Activated T-cell treated with anti-CD3 and anti-CD28 coated beads, Interleukin-2, amount 50 U/mL, for 48 hours (primary cell): ENCODE data around the gene NKG7.

Source experiments
- DNase-seq, 2 experiments: peaks; one replicate each; pipeline ENCODE4 v3.0.0-alpha.2; 2020

Gene NKG7

DNA sequence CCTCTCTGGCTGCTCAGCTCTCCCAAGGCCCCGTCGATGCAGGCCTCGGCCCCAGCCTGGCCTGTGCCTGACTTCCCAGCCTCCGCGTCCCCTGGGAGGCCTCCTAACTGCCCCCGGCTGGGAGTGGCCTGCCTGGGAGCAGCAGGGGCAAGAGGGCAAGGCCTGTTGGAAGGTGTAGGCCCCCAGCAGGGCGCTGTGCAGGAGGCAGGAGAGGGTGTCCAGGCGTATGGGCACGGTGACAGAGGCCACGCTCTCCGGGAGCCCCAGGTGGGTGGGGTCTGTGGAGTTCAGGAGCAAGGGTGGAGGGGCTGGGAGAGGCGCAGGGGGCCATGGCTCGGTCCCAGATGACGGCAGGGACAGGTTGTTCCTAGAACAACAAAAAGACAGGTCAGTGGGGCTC, 16.7 kb upstream of the NKG7 start:
- DNase-seq, result no peak

DNA sequence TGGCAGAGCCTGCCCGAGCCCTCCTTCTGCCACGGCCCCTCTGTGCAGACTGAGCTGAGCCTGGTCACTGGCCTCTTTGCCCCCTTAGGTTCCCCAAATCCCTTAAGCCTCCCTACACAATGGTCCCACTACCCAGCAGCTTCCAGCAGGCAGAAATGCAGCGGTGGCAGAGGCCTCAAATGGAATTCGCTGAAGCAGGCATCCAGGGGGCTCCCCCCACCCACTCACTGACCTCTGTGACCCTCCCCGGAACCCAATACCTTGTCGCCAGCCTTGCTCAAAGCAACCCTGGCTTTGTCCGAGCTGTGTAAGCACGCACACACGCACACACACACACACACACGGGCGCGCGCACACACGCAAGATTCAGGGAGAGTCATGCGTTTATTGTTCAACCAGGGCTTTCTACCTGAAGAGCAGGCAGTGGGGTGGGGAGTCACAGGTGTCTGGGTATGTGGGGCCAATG, 15.5 kb upstream of the NKG7 start, which contains the start of gene LIM2:
TSS of gene LIM2 (minus strand) at position 51 of the 466 bp plus-strand sequence. CDS start 531 bp downstream, outside the sequence.
- DNase-seq, result peak in 1 of 2 experiments; percentile 24

DNA sequence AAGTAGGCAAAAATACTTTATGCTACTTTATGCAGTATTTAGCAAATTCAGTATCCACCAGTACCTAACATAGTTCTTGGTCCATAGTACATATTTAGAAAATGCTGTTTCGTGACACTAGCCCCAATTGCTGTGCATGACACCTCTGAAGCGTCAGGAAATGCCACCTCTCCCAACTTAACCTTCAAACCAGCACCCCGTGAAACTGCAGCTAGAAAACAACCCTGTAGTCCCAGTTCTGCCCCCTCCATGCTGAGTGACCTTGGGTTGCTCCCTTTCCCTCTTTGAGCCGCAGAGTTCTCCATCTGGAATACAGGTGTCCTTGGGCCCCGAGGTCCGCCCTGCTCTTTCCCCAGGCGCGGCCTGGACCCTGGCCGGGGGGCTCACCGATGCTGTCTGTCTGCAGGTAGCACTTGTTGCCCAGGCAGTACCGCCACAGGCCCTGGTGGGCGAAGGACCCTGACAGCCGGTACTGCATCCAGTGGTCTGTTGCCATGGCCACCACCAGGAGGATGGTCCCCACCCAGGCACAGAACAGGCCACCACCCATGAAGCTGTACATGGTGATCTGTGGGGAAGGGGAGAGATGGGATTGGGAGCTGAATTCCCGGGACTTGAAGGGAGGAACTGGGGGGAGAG, 14.5 kb upstream of the NKG7 start:
- DNase-seq, result peak in 1 of 2 experiments; percentile 13

DNA sequence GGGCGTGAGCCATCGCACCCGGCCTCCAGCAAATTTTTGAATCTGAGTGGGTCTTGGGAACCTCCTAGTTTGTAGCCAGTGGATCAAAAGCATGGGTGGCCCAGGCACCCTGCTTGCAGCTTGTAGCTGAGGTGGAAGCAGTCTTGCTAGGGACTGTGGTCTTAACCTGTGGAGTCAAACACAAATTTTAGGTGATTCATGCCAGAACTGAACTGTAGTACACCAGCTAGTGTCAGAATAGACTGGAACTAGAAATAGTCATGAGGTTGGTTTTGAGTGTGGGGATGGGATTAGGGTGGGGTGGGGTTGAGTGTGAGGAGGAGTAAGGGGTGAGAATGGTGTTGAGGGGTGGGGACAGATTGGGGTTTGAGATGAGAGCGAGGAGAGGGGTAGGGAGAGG, 9.6 kb upstream of the NKG7 start:
- DNase-seq, result no peak

DNA sequence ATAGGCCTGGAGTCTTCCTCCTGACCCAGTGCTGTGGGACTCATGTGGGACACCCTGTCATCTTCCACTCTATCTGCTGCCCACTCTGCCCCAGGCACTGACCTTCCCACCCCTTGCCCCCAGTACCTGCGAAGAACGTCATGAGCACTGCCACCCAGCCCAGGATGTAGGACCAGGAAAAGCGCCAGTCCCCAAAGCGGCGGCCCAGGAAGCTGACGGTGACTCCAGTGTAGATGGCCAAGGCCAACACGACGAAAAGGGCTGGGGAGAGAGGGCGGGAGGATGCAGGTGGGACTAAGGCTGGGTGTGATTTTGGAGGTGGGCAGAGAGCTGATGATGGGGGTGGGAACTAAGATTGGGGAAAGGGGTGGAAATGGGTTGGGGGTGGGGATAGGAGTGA, 7.9 kb upstream of the NKG7 start:
- DNase-seq, result no peak

DNA sequence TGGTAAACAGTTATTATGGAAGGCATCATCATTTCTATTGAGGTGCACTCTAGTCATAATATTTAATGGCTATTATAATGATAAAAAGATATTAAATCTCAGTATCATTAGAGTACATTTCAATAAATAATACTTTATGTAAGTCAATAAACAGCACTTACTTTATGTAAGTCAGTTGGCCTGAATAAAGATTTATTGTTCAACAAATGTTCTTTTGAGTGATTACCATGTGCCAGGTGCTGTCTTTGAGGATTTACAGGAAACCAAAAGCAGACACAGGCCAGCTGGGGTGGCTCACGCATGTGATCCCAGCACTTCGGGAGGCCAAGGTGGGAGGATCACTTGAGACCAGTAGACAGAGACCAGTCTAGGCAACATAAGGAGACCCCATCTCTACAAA, 5.0 kb upstream of the NKG7 start:
- DNase-seq, result no peak

DNA sequence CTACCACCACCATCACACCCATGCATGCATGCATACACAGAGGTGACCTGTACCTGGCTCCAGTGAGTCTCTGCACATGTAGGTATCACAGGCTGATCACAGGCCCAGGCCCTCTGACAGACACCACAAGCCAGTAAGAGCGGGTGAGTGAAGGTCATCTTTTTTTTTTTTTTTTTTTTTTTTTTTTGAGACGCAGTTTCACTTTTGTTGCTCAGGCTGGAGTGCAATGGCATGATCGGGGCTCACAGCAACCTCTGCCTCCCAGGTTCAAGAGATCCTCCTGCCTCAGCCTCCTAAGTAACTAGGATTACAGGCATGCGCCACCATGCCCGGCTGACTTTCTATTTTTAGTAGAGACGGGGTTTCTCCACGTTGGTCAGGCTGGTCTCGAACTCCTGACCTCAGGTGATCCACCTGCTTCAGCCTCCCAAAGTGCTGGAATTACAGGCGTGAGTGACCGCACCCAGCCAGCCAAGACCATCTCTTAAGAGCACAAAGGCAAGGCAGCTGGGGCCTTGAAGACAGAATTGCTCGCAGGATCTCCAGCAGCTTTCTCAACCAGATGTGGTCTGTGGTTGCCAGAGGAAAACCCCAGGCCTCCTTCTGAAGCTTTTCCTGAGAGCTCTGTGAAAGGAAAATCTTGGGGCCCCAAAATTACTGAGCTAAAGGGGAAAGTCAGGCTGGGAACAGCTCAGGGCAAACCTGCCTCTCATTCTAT, 3.2 kb upstream of the NKG7 start:
- DNase-seq, result peak; percentile 73 to 77

DNA sequence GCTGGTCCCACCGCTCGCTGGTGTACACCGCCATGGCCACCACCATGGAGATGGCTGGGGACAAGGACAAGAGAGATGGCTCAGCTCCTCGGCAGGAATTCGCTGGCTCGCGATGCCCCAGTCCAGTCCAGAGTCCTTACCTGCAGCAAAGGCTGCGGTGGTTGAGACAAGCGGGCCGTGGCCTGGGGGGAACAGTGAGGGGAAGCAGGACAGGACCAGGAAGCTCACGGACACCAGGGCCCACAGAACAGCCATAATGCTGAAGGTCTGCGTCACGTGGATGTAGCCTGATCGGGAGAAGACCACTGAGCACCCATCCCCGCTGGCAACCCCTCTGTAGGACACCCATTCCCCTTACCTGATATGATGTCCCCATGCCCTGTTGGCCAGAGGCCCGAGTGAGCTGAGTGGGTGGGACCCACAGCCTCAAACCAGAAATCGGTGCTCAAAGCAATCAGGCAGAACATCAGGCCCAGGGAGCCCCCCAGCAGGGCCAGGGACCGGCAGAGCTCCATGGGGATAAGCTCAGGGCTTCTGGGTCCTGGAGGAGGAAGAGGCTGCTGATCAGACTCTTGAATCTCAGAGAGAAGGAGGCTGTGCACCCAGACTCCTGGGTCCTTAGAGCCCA, 319 bp downstream of the NKG7 start:
- peak in 1 of 2 experiments; percentile 48 for DNase-seq

DNA sequence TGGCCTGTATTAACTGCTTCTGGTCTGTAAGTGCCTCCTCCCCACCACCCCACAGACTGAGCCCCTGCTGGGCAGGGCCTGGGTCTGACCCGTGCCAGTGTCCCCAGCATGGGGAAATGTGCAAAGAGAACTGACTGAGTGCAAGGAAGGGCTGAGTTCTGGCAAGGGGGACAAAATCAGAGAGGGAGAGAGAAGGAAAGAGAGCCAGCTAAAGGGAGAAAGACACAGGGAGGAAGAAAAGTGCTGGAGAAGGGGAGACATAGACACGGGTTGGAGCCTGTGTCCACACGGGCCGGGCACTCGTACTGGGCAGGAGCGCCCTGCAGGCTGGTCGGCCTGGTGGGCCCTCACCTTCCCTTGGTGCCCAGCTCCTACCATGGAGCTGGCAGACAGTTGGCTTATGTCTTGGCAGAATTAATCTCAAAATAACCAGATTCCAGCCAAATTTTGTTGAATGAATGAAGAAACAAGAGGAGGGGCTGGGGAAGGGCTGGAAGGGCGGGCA, 1.2 kb downstream of the NKG7 start:
- no peak for DNase-seq

DNA sequence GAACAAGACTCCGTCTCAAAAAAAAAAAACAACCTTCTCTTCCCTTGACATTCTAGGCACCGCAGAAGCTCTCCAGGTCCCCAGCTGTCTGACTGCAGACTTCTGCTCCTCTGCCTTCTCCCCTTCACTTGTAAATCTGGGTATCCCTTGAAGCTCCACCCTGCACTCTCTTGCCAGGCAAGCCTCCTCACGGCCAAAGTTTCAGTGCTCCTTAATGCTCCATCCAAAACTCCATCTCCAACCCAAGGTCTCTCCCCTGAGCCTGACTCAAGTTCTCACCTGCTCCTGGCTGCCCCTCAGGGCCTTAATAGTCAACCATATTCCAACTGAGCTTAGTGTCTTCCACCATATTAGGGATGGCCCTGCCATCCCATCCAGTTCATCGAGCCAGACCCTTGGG, 2.2 kb downstream of the NKG7 start:
- DNase-seq, result no peak

DNA sequence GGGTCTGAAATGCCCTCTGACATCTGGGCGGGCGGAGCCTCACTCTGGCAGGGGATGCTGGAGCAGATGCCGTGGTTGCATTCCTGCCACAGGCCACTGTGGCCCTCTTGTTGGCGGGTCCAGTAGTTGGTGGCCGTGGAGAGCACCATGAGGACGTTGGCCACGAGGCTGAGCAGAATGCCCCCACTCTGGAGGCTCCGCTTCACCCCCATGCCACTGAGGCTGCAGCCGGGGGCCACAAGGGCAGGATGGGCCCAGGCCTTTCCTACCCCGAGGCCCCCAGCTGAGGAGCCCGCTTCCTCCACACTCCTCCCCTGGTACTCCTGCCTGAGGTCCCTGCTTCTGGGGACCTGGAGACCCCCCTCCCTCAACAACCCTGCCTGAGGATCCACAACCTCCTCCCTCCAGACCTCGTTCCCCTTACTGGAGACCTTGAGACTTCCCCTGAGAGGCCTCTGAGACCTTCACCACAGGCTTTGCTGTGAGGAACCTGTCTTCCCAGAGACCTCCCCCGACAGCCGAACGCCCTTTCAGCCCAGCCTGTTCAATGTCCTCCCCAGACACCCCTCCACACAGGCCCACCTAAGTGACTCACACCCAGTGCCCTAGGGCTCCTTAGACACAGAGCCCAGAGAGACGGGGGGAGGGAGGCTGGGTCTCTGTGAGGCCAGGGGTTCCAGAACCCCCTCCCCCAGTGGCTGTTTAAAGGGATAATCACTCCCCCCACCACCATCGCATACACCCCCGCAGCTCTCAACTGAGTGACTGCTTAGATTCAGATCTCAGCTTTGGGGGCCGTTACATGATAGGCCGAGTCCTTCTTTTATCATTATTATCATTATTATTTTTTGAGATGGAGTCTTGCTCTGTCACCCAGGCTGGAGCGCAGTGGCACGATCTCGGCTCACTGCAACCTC, 3.8 kb downstream of the NKG7 start, which contains the start of gene CLDND2:
TSS of gene CLDND2 (minus strand) at position 638 of the 917 bp plus-strand sequence. CDS start at position 212, 426 bp downstream.
- peak; percentile 59 to 62 for DNase-seq

DNA sequence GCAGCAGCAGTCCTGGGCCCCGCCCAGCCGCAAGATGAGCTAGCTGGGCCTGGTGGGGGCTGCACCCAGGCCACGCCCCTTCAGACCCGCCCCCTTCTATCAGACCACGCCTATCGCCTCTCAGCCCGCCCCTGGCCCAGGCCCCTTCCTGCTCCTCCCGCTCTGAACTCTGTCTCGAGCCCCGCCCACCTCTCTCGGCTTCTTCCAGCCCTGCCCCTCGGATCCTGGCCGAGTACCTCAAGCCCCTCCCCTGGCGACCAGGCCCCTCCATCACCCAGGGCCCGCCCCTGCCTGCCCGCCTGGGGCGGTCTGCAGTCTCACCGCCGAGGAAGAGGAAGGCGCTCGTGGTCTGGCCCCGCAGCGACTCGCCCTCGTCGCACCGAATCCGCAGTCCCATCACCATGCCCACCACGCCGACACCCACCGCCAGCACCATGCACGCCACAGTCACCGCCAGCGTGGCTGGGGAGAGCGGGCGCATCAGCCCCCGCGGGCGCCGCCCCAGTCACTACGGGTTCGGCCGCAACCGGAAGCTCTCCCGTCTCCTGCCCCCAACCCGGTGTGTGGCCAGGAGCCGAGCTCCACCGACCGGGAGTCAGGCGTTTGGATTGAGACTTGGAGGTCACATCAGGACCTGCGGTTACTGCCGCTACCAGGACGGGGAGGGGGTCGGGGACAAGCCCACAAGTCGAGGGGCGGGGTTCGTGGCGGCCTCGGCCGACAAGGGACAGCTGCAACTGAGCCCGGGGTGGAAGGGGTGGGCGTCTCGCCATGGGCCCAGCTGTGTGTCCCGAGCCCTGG, 4.7 kb downstream of the NKG7 start:
- peak; percentile 99 to 100 for DNase-seq

DNA sequence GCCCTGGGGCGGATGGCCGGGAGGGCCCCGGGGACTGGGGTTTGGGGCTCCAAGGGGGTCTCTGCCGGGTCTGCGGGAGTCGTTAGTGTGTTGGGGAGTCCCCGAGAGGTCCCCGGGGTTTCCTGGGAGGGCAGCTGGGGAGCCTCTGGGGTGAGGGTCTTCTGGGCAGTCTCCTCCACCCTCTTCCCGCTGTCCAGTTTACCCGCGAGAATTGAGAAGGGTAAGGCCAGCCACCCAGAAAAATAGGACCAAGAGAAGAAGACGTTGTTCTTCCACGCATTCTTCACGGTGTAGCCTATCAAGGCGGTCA, 5.2 kb downstream of the NKG7 start:
- no peak for DNase-seq

DNA sequence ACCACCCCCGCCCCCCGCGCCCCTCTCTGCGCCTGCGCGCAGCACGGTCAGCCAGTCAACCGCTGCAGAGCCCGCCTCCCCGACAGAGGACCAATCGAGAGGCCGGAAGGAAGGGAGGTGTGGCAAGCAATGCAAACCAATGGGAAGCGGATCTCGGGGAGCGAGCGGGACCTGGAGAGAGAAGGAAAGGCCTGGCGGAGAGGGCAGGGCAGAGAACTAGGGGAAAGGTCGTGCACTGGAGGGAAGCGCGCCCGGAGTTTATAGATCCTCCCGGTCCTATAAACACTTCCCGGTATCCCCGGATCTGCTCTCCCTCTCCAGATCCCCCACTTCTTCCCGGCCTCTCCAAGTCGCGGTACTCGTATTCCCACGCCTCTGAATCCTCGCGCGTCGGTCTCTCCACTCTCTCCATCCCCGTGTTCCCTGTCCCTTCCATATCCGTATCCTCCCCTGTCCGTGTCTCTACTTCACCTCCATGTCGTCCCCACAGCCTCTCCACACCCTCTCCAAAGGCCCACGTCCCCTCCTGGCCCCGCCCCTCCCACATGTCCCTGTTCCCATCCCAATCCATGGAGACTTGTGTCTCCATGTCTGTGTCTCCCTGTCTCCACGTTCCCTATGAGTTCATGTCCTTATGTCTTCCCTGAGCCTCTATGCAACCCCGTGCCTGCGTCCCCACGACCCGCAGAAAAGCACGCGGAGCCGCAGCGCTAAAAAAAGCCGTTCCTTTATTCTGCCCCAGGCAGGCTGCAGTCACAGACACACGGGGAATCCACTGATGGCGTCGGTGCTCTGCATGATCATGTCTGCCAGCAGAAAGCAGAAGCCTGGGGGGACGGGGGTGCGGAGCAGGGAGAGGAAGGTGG, 5.8 kb downstream of the NKG7 start:
- DNase-seq, result peak; percentile 96

DNA sequence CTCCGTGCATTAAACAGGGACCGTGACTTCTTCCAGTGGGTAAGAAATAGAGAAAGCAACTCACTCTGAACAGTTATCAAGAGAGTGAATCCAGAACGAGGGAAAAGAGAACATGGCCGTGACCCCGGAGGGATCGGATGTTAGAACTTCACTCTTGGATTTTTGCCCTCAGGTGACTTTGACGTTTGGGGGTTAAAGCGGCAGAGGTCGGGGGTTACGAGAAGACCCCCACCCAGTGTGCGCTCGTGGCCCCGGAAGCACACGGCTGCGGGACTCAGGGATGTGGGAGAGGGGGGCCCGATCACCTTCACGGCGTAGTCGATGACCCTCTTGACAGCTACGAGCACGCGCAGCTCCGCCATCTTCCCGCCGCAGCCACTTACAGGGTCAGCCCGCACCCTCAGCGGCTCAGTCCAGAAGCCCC, 6.5 kb downstream of the NKG7 start, which contains the start of gene ETFB:
TSS of gene ETFB (minus strand) at position 424 of the 424 bp plus-strand sequence. CDS start at position 362, 62 bp downstream.
- DNase-seq, result peak; percentile 47 to 50

DNA sequence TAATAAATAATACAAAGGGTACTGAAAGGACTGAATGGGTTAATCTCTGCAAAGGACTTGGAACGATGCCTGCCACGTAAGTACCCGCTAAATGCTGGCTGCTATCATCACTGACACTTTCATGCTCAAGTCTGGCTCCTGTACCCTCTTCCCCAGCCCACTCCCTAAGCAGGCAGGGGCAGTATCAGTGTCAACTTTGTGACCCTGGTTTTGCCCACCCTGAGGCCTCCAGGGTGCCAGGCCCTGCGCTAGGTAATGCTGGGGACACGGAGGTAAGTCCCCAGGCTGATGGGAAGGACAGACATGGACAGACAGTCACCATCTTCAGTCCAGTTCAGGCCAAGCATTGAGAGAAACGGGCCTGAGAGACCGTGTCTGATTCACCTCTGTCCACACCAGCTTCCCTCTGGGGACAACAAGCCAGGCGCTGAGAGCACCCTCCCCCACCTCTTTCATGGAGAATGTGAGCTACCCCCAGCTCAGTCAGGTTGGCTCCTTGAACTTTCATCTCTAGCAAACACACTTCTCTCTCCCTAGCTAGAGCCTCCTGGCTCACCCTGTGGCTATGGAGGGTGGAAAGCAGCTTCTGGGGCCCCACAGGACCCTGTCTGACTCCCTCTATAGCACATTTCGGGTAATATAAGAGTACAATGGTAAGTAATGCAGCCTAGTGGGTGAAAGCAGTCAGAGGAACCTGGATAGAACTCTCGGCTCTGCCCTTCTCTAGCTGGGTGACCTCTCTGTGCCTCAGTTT, 7.1 kb downstream of the NKG7 start:
- DNase-seq, result peak; percentile 49 to 58

DNA sequence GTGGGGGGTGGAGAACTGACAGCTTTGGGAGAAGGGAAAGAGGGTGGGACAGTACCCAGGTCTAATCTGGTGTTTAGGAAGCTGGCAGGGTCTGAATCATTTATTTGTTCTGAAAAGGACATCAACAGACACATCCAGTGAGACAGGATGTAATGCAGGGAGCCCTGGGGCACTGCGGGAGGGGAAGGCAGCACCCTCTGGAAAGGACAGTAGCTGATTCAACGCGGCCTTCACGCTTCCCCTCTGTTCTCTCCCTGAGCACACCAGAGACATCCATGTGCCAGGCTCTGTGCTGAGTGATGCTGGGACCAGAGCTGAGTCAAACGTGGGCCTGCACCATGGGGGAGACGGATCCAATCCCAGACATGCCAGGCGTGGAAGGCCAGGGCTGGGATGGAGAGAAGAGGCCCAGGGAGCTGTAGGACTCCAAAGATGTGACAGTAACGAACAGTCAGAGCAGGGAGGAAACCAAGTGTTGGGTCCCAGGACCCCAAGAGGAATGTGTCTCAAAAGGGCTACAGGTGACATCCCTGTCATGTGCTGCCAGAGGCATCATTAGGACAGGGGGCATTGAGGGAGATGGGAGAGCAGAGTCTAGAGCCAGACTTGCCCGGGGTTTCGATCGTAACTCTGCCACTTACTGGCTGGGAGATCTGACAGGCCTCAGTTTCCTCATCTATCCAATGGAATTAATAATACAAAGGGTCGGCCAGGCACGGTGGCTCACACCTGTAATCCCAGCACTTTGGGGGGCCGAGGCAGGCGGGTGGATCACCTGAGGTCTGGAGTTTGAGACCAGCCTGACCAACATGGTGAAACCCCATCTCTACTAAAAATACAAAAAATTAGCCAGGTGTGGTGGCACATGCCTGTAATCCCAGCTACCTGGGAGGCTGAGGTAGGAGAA, 8.0 kb downstream of the NKG7 start:
- no peak for DNase-seq

DNA sequence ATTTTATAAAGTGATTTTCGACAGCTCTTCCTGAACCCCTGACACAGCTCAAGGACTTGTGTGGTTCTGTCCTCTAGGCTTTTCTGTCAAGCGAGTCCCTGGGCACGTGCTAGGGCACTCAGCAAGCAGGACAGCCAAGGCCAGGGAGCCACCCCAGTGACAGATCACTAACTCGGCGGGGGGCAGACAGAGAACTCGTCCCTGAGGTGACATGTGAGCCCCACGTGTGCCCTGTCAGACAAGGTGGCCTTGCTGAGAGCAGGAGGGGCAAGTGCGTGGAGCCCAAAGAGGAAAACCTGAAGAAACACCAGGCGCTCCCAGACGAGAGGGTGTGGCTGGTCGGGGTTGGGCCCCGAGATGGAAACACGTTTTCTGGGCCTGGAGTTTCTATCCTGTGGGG, 11.2 kb downstream of the NKG7 start:
- DNase-seq, result no peak

DNA sequence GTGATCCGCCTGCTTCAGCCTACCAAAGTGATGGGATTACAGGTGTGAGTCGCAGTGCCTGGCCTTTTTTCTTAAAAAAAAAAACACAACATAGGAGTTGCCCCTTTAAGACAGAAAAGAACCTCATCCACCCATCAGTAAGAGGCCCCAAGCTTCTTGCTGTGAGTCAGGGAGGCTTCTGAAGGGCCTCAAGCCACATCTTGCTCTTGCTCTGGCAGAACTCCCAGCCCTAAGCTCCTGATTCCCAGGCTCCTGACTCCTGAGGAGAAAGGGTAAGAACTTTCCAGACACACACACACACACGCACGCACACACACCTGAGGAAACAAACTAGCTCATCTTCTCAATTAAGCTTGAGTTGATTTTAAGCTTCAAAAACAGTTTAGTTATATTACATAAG, 13.2 kb downstream of the NKG7 start:
- DNase-seq, result no peak
